SU-DHL-6 (cell line): Measurements from ENCODE around the gene CLIC4.

Source experiments
- CTCF ChIP-seq: fragments of 200-600 bp; sonication (generic); IDR thresholded peaks from one replicate; pipeline ENCODE4 v1.5.1; 2017; ENCODE audit warnings: antibody characterized with exemption, mild to moderate bottlenecking, low read length, moderate library complexity; ENCODE audit not compliant: insufficient read depth, poor library complexity, severe bottlenecking
- EZH2phosphoT487 ChIP-seq: fragments of 200-600 bp; sonication (generic), shearing (Covaris generic); conservative IDR thresholded peaks from 2 replicates; pipeline ENCODE4 v1.6.1; 2018; ENCODE audit warnings: mild to moderate bottlenecking, antibody characterized with exemption, low read length, moderate library complexity, mixed read lengths

DNA sequence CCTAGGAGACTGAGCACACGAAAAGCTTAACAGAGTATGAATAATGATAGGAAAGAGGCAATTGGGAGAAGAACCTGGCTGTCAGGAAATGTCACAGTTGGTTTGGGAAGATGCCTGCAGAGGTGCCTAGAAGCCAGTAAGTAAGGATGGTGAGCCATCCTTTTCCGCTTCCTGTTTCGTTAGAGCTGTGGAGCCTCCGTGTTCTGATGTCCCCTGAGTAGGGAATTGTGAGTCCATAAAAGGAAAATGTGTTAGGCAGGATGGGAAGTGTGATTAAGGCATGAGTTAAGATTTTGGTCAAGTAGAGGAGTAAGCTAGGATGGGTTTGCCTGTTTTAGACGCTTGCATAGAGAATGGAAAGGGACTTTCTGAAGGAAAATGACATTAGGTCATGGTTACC lies 9.0 kb downstream of the CLIC4 start:
- no peak for TF ChIP-seq CTCF
- TF ChIP-seq EZH2phosphoT487, result no peak
